Measurements from ENCODE around the gene LUC7L.
"Not testable (repeated sequence)": the region's sequence is repeated elsewhere in the genome, so short reads cannot be mapped to it uniquely, and the experiment has no call there.

Gene LUC7L

DNA sequence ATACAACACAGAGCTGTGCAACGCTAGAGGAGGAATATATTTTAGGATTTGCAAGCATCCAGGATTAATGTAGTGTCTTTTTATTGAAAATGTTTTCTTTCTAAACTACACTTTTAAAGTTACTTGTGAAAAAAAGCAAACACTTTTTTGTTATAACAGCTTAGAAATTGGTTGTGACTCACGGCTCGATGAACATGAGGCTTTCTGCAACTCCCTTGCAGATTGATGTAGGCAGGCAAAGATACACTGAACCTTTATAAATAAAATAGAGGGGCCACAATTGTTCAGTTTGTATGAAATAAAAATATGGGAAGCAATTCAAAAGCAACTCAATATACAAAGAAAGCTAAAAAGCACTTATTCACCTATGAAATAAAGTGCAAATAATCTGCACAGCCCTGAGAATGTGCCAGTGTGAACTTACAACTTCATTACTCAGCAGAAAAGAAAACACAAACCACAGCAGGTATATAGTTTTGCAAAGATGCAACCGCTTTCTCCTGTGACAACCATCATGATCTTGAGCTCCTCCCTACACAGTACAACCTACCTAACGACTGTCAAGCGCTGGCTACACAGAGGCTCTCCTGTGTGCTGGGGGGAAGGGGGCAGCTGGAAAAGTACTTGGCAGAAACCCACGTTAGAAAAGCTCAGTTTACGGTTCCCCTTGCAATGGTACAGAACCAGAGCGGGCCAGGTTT lies 948 bp downstream of the LUC7L start:
- DNase-seq, result no peak

GRCh38 chr16:220021-220420 lies 9.2 kb downstream of the LUC7L start:
- no peak for DNase-seq

GRCh38 chr16:212999-213398 lies 16.2 kb downstream of the LUC7L start:
- no peak for DNase-seq

GRCh38 chr16:211631-212180 lies 17.5 kb downstream of the LUC7L start:
- not testable (repeated sequence) for DNase-seq

DNA sequence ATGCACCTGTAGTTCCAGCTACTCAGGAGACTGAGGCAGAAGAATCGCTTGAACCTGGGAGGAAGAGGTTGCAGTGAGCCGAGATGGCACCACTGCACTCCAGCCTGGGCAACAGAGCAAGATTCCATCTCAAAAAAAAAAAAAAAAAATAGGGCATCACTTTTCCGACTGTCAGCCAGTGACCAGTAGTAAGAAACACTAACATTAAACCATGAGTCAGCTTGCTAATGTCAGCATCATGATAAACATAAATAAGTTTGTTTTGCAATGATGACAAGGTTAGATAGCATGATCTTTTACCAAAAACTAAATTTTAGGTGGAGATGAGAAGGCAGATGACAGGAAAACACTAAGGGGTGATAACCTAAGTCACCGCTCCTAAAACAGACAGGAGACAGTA lies 19.9 kb downstream of the LUC7L start:
- DNase-seq, result not testable (repeated sequence)

GRCh38 chr16:204046-204445 lies 25.2 kb downstream of the LUC7L start:
- not testable (repeated sequence) for DNase-seq

DNA sequence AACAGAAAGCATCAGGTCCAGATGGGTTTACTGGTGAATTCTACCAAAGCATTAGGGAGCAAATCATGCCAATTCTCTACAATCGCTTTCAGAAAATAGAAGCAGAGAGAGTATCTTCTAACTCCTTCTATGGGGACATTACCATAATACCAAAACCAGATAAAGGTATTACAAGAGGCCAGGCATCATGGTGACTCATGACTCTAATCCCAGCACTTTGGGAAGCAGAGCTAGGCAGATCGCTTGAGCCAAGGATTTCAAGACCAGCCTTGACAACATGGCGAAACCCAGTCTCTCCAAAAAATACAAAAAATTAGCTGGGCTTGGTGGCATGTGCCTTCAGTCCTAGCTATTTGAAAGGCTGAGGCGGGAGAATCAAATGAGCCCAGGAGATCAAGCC lies 26.0 kb downstream of the LUC7L start:
- DNase-seq, result no peak

- DNase-seq, result no peak
Observed at GRCh38 chr16:200388-200787, 28.9 kb downstream of the LUC7L start.

GRCh38 chr16:194516-194915 lies 34.7 kb downstream of the LUC7L start:
- no peak for DNase-seq

DNA sequence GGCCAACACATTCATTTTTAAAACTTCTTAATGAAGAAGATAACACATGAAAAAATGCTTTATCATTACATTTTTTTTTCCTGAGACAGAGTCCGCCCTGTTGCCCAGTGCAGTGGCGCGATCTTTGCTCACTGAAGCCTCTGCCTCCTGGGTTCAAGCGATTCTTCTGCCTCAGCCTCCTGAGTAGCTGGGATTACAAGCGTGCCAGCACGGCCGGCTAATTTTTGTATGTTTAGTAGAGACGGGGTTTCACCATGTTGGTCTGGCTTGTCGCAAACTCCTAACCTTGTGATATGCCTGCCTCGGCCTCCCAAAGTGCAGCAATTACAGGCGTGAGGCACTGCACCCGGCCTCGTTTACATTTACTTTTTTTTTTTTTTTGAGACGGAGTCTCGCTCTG lies 35.8 kb downstream of the LUC7L start:
- no peak for DNase-seq

- DNase-seq, result no peak
Observed at GRCh38 chr16:192686-193085, 36.6 kb downstream of the LUC7L start.

- no peak for DNase-seq
Observed at GRCh38 chr16:191831-192230, 37.4 kb downstream of the LUC7L start.

DNA sequence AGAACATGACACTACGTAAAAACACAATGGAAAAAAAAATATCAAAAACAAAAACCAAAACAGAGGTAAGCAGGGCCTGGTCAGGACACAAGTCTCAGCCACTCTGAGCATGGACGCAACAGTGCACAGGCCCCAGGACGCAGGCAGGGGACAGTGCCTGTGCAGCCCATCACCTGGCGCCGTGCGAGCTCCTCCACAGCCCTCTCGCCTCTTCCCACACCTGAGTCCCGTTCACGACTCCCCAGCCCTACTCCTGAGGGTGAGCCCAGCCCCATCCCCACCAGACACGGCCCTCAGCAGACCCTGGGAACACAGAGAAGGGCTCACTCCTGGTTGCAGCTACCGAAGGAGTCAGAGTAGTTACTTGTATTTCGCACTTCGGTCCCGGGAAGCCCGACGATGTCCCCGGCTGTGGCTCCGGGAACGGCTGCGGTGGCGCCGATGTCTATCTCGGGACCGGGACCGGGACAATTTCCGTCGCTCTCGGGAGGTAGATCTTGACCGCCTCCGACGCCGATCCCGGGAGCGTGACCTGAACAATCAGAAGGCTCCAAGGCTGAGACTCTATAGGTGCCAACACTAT lies 39.6 kb downstream of the LUC7L start:
- no peak for DNase-seq

- DNase-seq, result no peak
Observed at GRCh38 chr16:188674-189073, 40.6 kb downstream of the LUC7L start.

- no peak for DNase-seq
Observed at GRCh38 chr16:187330-187729, 41.9 kb downstream of the LUC7L start.

DNA sequence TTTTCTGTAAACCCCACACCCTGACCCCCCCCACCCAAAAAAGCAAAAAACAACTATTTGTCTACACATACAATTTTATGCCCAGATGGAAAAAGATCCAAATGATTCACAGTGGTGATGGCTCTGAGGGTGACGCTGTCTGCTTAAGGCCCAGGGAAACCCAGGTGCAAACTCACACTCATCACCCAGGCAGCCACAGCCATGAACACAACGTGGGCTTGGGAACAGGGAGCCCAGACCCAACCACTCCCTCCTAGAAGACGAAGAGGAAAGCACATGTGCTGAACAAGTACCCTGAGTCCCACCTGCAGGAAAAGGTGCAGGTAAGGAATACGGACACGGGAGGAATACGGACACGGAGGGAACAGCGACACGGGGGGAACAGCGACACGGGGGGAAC lies 43.6 kb downstream of the LUC7L start:
- no peak for DNase-seq

DNA sequence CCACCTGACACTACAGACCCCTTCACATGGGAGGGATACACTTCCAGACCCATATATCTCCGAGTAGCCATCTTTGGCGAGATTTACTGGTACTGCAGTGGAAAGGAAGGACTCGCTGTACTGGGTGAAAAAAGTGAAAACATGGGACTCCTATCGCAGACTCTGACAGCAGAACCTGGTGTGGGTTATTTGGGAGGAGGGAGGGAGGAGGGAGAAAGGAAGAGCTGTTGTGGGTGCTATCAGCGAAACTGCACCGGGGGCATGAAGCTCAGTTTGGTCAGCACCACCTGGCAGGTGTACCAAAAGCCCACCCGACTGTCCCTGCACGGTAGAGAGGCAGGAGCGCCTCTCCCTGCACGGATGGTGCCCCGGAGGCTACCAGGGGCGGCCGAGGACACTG lies 44.0 kb downstream of the LUC7L start:
- DNase-seq, result no peak

- DNase-seq, result no peak
Observed at GRCh38 chr16:183005-183404, 46.2 kb downstream of the LUC7L start.

GRCh38 chr16:181565-182021 lies 47.7 kb downstream of the LUC7L start:
- DNase-seq, result peak; percentile 78

DNA sequence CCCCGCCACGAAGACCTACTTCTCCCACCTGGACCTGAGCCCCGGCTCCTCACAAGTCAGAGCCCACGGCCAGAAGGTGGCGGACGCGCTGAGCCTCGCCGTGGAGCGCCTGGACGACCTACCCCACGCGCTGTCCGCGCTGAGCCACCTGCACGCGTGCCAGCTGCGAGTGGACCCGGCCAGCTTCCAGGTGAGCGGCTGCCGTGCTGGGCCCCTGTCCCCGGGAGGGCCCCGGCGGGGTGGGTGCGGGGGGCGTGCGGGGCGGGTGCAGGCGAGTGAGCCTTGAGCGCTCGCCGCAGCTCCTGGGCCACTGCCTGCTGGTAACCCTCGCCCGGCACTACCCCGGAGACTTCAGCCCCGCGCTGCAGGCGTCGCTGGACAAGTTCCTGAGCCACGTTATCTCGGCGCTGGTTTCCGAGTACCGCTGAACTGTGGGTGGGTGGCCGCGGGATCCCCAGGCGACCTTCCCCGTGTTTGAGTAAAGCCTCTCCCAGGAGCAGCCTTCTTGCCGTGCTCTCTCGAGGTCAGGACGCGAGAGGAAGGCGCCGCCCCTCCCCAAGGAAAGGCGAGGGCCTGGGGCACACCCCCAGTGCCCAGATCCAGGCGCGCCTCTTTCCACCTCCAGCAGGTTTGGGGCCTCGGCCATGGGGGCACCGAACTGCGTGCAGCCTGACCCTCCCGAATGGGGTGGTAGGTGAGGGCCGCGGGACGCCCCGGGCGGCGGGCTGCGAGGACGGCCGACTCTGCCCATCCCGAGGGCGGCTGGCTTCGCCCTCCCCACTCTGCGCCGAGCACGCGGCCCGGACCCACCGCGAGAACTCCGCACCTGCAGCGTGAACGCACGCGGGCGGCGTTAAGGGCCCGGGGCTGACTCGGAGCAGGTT lies 48.3 kb downstream of the LUC7L start:
- DNase-seq, result no peak

GRCh38 chr16:180101-180675 lies 49.1 kb downstream of the LUC7L start, which contains the start of gene HBQ1:
Gene HBQ1, plus strand, starts transcription at chr16:180459. Its CDS starts 28 bp downstream, at chr16:180487.
- DNase-seq, result no peak

- no peak for DNase-seq
Observed at GRCh38 chr16:179211-180092, 49.8 kb downstream of the LUC7L start.
